Neural cell (in vitro differentiated cells): ENCODE results near the gene AMPH. TPM values are rescaled to one million over a fixed set of nuclear protein-coding genes. Genes with fewer than 3 reads are reported as not detected.

Source experiments
- H2AFZ ChIP-seq: fragments of 200-600, 300-800 bp; sonication (generic), shearing (Covaris generic); 2 replicates; pipeline ENCODE4 v1.6.0; 2014; ENCODE audit warnings: low read depth, mild to moderate bottlenecking, antibody characterized with exemption, low read length, moderate library complexity
- H3F3A ChIP-seq: fragments of 200-600 bp; shearing (Covaris generic); 2 replicates; pipeline ENCODE4 v1.6.1; 2016; ENCODE audit warnings: mild to moderate bottlenecking, moderate library complexity, mixed read lengths, antibody characterized with exemption, low read length; ENCODE audit not compliant: insufficient read depth, poor library complexity, severe bottlenecking
- H3K27ac ChIP-seq: fragments of 200-600, 300-800 bp; sonication (generic), shearing (Covaris generic); 2 replicates; pipeline ENCODE4 v1.5.1; 2014; ENCODE audit warnings: mild to moderate bottlenecking, low read length, moderate library complexity
- H3K27me3 ChIP-seq: fragments of 300-800, 200-600 bp; sonication (generic), shearing (Covaris generic); 2 replicates; pipeline ENCODE4 v1.6.0; 2014; ENCODE audit warnings: mild to moderate bottlenecking, low read depth, low read length, moderate library complexity; ENCODE audit not compliant: insufficient read depth
- H3K36me3 ChIP-seq: fragments of 300-800, 200-600 bp; sonication (generic), shearing (Covaris generic); 2 replicates; pipeline ENCODE4 v1.5.1; 2014; ENCODE audit warnings: mild to moderate bottlenecking, antibody characterized with exemption, low read length, moderate library complexity; ENCODE audit not compliant: insufficient read depth
- H3K4me2 ChIP-seq: fragments of 300-800, 200-600 bp; sonication (generic), shearing (Covaris generic); 2 replicates; pipeline ENCODE4 v1.6.0; 2014; ENCODE audit warnings: mild to moderate bottlenecking, low read length
- H3K4me3 ChIP-seq: fragments of 300-800, 200-600 bp; sonication (generic), shearing (Covaris generic); 2 replicates; pipeline ENCODE4 v1.5.1; 2014; ENCODE audit warnings: mild to moderate bottlenecking, low read length, moderate library complexity
- H3K79me2 ChIP-seq: fragments of 200-600 bp; shearing (Covaris generic); replicated peaks from 2 replicates; pipeline ENCODE4 v1.6.0; 2014; ENCODE audit warnings: mild to moderate bottlenecking, low read length, moderate library complexity; ENCODE audit not compliant: insufficient read depth
- H3K9ac ChIP-seq: fragments of 300-800, 200-600 bp; sonication (generic), shearing (Covaris generic); 2 replicates; pipeline ENCODE4 v1.6.1; 2016; ENCODE audit warnings: mild to moderate bottlenecking, low read length, mixed read lengths
- H3K9me2 ChIP-seq: fragments of 200-600 bp; shearing (Covaris generic); 2 replicates; pipeline ENCODE4 v1.6.1; 2016; ENCODE audit warnings: mild to moderate bottlenecking, low read length, mixed read lengths; ENCODE audit not compliant: insufficient read depth
- H3K9me3 ChIP-seq: fragments of 200-600, 300-800 bp; sonication (generic), shearing (Covaris generic); 2 replicates; pipeline ENCODE4 v1.6.1; 2016; ENCODE audit warnings: mild to moderate bottlenecking, mixed run types, low read length, moderate library complexity, mixed read lengths
- H4K20me1 ChIP-seq: fragments of 200-600 bp; shearing (Covaris generic); 2 replicates; pipeline ENCODE4 v1.6.1; 2016; ENCODE audit warnings: mild to moderate bottlenecking, mixed run types; ENCODE audit not compliant: insufficient read depth
- CTCF ChIP-seq: fragments of 450-650 bp; IDR thresholded peaks from 2 replicates; pipeline ENCODE4 v1.5.1; 2014; ENCODE audit warnings: antibody characterized with exemption, mild to moderate bottlenecking, moderate library complexity; ENCODE audit not compliant: poor library complexity, severe bottlenecking
- EP300 ChIP-seq: fragments of 450-650 bp; conservative IDR thresholded peaks from 2 replicates; pipeline ENCODE4 v1.6.1; 2014; ENCODE audit warnings: antibody characterized with exemption, mild to moderate bottlenecking, moderate library complexity; ENCODE audit not compliant: poor library complexity, severe bottlenecking
- EZH2 ChIP-seq: fragments of 200-600, 300-800 bp; shearing (Covaris generic), sonication (generic); IDR thresholded peaks from 2 replicates; pipeline ENCODE4 v1.6.1; 2014; ENCODE audit warnings: antibody characterized with exemption, low read length, borderline replicate concordance, mild to moderate bottlenecking; ENCODE audit not compliant: insufficient read depth, poor library complexity, severe bottlenecking
- MXI1 ChIP-seq: fragments of 450-650 bp; conservative IDR thresholded peaks from 2 replicates; pipeline ENCODE4 v1.6.1; 2014; ENCODE audit warnings: antibody characterized with exemption, mild to moderate bottlenecking; ENCODE audit not compliant: poor library complexity, severe bottlenecking
- POLR2AphosphoS5 ChIP-seq: IDR thresholded peaks from 2 replicates; pipeline ENCODE4 v1.6.1; 2012
- RAD21 ChIP-seq: fragments of 450-650 bp; conservative IDR thresholded peaks from 2 replicates; pipeline ENCODE4 v1.6.1; 2014; ENCODE audit warnings: antibody characterized with exemption, mild to moderate bottlenecking, moderate library complexity
- REST ChIP-seq: IDR thresholded peaks from 2 replicates; pipeline ENCODE4 v1.6.1; 2012; ENCODE audit warnings: borderline replicate concordance
- SMC3 ChIP-seq: fragments of 450-650 bp; conservative IDR thresholded peaks from 2 replicates; pipeline ENCODE4 v1.6.1; 2014; ENCODE audit warnings: antibody characterized with exemption, mild to moderate bottlenecking, moderate library complexity; ENCODE audit not compliant: poor library complexity
- TAF1 ChIP-seq: IDR thresholded peaks from 2 replicates; pipeline ENCODE4 v1.6.1; 2012; ENCODE audit warnings: low read depth
- polyA plus RNA-seq: library from polyadenylated mRNA; depleted of rRNA; stranded (reverse); fragments of >200 nt; gene quantifications from 2 replicates; pipeline ENCODE4 v1.2.3, GENCODE V29; 2014

AMPH gene
- polyA plus RNA-seq, 1 donor from 2014 or later: 33.7 TPM

GRCh38 chr7:38561166-38561565 lies 70.0 kb downstream of the AMPH start:
- no peaks in the 10 kb centered on the region for H3K9me3 ChIP-seq
- H4K20me1 ChIP-seq: no peaks in the 10 kb centered on the region
- no peaks in the 10 kb centered on the region for H3K9me2 ChIP-seq
- peaks cover 6% of the 10 kb centered on the region for H3K36me3 ChIP-seq
- H3F3A ChIP-seq: no peaks in the 10 kb centered on the region
- no peak overlapping the region for H3K4me3 ChIP-seq
- no peak overlapping the region for H3K9ac ChIP-seq
- no peak overlapping the region for H3K27ac ChIP-seq
- no peak overlapping the region for H2AFZ ChIP-seq
- H3K79me2 ChIP-seq: no peaks in the 10 kb centered on the region
- TF ChIP-seq MXI1 (no peak), POLR2AphosphoS5 (no peak), CTCF (no peak), REST (no peak), EP300 (no peak), SMC3 (no peak), RAD21 (no peak), TAF1 (no peak), EZH2 (no peak)
- no peak overlapping the region for H3K4me2 ChIP-seq
- no peaks in the 10 kb centered on the region for H3K27me3 ChIP-seq

- H3K27me3 ChIP-seq: no peaks in the 10 kb centered on the region
- H3K4me3 ChIP-seq: no peak overlapping the region
- no peaks in the 10 kb centered on the region for H3K79me2 ChIP-seq
- H3K9ac ChIP-seq: no peak overlapping the region
- no peaks in the 10 kb centered on the region for H4K20me1 ChIP-seq
- no peaks in the 10 kb centered on the region for H3F3A ChIP-seq
- no peak overlapping the region for H3K27ac ChIP-seq
- H3K36me3 ChIP-seq: peaks cover 6% of the 10 kb centered on the region
- no peak overlapping the region for H3K4me2 ChIP-seq
- no peaks in the 10 kb centered on the region for H3K9me3 ChIP-seq
- H3K9me2 ChIP-seq: no peaks in the 10 kb centered on the region
- H2AFZ ChIP-seq: no peak overlapping the region
- TF ChIP-seq REST (no peak), MXI1 (no peak), EZH2 (no peak), POLR2AphosphoS5 (no peak), CTCF (no peak), RAD21 (no peak), SMC3 (no peak), EP300 (no peak), TAF1 (no peak)
These were observed 72.3 kb downstream of the AMPH start for GRCh38 chr7:38558761-38559345.
